BE2C (cell line): ENCODE measurements around the gene TENT5A.
A peak's percentile ranks its signal among the peaks of the same experiment; 100 is the strongest.

Experiments
- DNase-seq: peaks from one replicate; pipeline ENCODE4 v3.0.0-alpha.2; 2020
- H3K27me3 ChIP-seq: fragments of 250-450 bp; sonication (Bioruptor Pico); 2 replicates; pipeline ENCODE4 v1.5.1; 2020; ENCODE audit warnings: mild to moderate bottlenecking
- H3K36me3 ChIP-seq: fragments of 250-450 bp; sonication (Bioruptor Pico); 2 replicates; pipeline ENCODE4 v1.5.1; 2020; ENCODE audit warnings: mild to moderate bottlenecking
- H3K4me1 ChIP-seq: fragments of 250-450 bp; sonication (Bioruptor Pico); 2 replicates; pipeline ENCODE4 v1.5.1; 2020
- H3K4me3 ChIP-seq: 2 replicates; pipeline ENCODE4 v1.5.1; 2011; ENCODE audit warnings: low read depth, low read length
- H3K9me3 ChIP-seq: fragments of 250-450 bp; sonication (Bioruptor Pico); 2 replicates; pipeline ENCODE4 v1.5.1; 2020
- CTCF ChIP-seq: IDR thresholded peaks from 2 replicates; pipeline ENCODE4 v1.5.1; 2012; ENCODE audit warnings: mild to moderate bottlenecking, low read depth, low read length

The TENT5A gene

GRCh38 chr6:81763051-81763450, 10.6 kb upstream of the TENT5A start:
- Histone ChIP-seq H3K36me3 (no peaks in the 10 kb centered on the region), H3K4me1 (peaks cover 17% of the 10 kb centered on the region), H3K27me3 (no peaks in the 10 kb centered on the region), H3K9me3 (no peaks in the 10 kb centered on the region), H3K4me3 (no peak overlapping the region)
- no peak for DNase-seq
- no peak for TF ChIP-seq CTCF

GRCh38 chr6:81762606-81763005, 10.1 kb upstream of the TENT5A start:
- peaks cover 17% of the 10 kb centered on the region for H3K4me1 ChIP-seq

GRCh38 chr6:81762132-81762531, 9.7 kb upstream of the TENT5A start:
- Histone ChIP-seq H3K36me3 (no peaks in the 10 kb centered on the region), H3K4me1 (peaks cover 17% of the 10 kb centered on the region), H3K27me3 (no peaks in the 10 kb centered on the region), H3K4me3 (no peak overlapping the region), H3K9me3 (no peaks in the 10 kb centered on the region)
- TF ChIP-seq CTCF = peak; percentile 16; the same call in 1 of the 2 replicates
- peak; percentile 58 for DNase-seq

More at GRCh38 chr6:81762606-81763005, 10.1 kb upstream of the TENT5A start:
- Histone ChIP-seq H3K27me3 (no peaks in the 10 kb centered on the region), H3K4me3 (no peak overlapping the region), H3K9me3 (no peaks in the 10 kb centered on the region), H3K36me3 (no peaks in the 10 kb centered on the region)
- no peak for TF ChIP-seq CTCF
- DNase-seq = no peak

GRCh38 chr6:81761197-81761596, 8.7 kb upstream of the TENT5A start:
- Histone ChIP-seq H3K4me3 (no peak overlapping the region), H3K4me1 (peaks cover 13% of the 10 kb centered on the region), H3K36me3 (no peaks in the 10 kb centered on the region), H3K9me3 (no peaks in the 10 kb centered on the region), H3K27me3 (no peaks in the 10 kb centered on the region)
- no peak for TF ChIP-seq CTCF
- DNase-seq = no peak

GRCh38 chr6:81759782-81760181, 7.3 kb upstream of the TENT5A start:
- Histone ChIP-seq H3K4me3 (no peak overlapping the region), H3K4me1 (peaks cover 13% of the 10 kb centered on the region), H3K9me3 (no peaks in the 10 kb centered on the region), H3K27me3 (no peaks in the 10 kb centered on the region), H3K36me3 (no peaks in the 10 kb centered on the region)
- no peak for DNase-seq
- TF ChIP-seq CTCF = no peak

- no peaks in the 10 kb centered on the region for H3K27me3 ChIP-seq
- H3K4me3 ChIP-seq = no peak overlapping the region
- no peak for TF ChIP-seq CTCF
- H3K9me3 ChIP-seq = no peaks in the 10 kb centered on the region
- no peaks in the 10 kb centered on the region for H3K36me3 ChIP-seq
- no peak for DNase-seq
- peaks cover 13% of the 10 kb centered on the region for H3K4me1 ChIP-seq
These were observed 5.7 kb upstream of the TENT5A start for GRCh38 chr6:81758221-81758620.
